ENCODE measurements around the gene USP36. TPM values are rescaled to one million over a fixed set of nuclear protein-coding genes. Genes with fewer than 3 reads are reported as not detected.

The USP36 gene
- total and polyA plus RNA-seq, 12 donors = 13.9 to 69.1 (median 45.5) TPM

- Histone ChIP-seq H3K9me3 (replicated peaks in 1 of 3) (no peaks in the 10 kb centered on the region), H3K4me1 (replicated peaks in 1 of 2) (peaks cover 16 to 58% of the 10 kb centered on the region in 2 donors), H3K36me3 (replicated peaks in 1 of 2) (no peaks in the 10 kb centered on the region), H3K27me3 (no peaks in the 10 kb centered on the region), H3K27ac (no peak overlapping the region), H3K4me3 (no peak overlapping the region)
- intact Hi-C loops (cut with DNase I) = no loop called here
- WGBS, 4 donors = 85 to 98% (median 91%) methylated on average over 2 of the region's 2 CpGs
- TF ChIP-seq POLR2A (IDR thresholded peaks at IDR 0.05) = no peak
- no peak for TF ChIP-seq CTCF (IDR thresholded peaks at IDR 0.05)
- DNase-seq = no peak
Measured at GRCh38 chr17:78766225-78766624, 74.4 kb downstream of the USP36 start.

- H3K36me3 ChIP-seq (replicated peaks in 1 of 2) = no peaks in the 10 kb centered on the region
- TF ChIP-seq CTCF (IDR thresholded peaks at IDR 0.05) = no peak
- TF ChIP-seq POLR2A (IDR thresholded peaks at IDR 0.05) = no peak
- H3K27me3 ChIP-seq = no peaks in the 10 kb centered on the region
- 81 to 88% (median 87%) methylated on average over 1 to 3 of the region's 3 CpGs for WGBS, 4 donors
- H3K4me3 ChIP-seq = no peak overlapping the region
- intact Hi-C loops (cut with DNase I) = no loop called here
- peak overlapping the region in 1 of 5 donors; percentile 17 for H3K27ac ChIP-seq
- peaks cover 19 to 61% of the 10 kb centered on the region in 2 donors for H3K4me1 ChIP-seq (replicated peaks in 1 of 2)
- DNase-seq = no peak
- no peaks in the 10 kb centered on the region for H3K9me3 ChIP-seq (replicated peaks in 1 of 3)
Measured at GRCh38 chr17:78765821-78766220, 74.8 kb downstream of the USP36 start.

GRCh38 chr17:78764871-78765270 lies 75.7 kb downstream of the USP36 start:
- Histone ChIP-seq H3K27ac (no peak overlapping the region), H3K4me3 (no peak overlapping the region), H3K9me3 (replicated peaks in 1 of 3) (no peaks in the 10 kb centered on the region), H3K27me3 (no peaks in the 10 kb centered on the region), H3K4me1 (replicated peaks in 1 of 2) (peaks cover 19 to 67% of the 10 kb centered on the region in 2 donors), H3K36me3 (replicated peaks in 1 of 2) (no peaks in the 10 kb centered on the region)
- no peak for DNase-seq
- TF ChIP-seq POLR2A (IDR thresholded peaks at IDR 0.05) (no peak), CTCF (IDR thresholded peaks at IDR 0.05) (no peak)
- intact Hi-C loops (cut with DNase I) = no loop called here
- 90 to 95% (median 93%) methylated on average over 8 of the region's 8 CpGs for WGBS, 4 donors

- no peaks in the 10 kb centered on the region for H3K9me3 ChIP-seq (replicated peaks in 1 of 3)
- no peaks in the 10 kb centered on the region for H3K36me3 ChIP-seq (replicated peaks in 1 of 2)
- TF ChIP-seq POLR2A (IDR thresholded peaks at IDR 0.05) (no peak), CTCF (IDR thresholded peaks at IDR 0.05) (no peak)
- H3K27me3 ChIP-seq = no peaks in the 10 kb centered on the region
- intact Hi-C loops (cut with DNase I) = no loop called here
- no peak overlapping the region for H3K4me3 ChIP-seq
- whole genome bisulfite sequencing, 4 donors = 96 to 98% (median 97%) methylated on average over 3 of the region's 3 CpGs
- no peak for DNase-seq
- no peak overlapping the region for H3K27ac ChIP-seq
- H3K4me1 ChIP-seq (replicated peaks in 1 of 2) = peaks cover 19 to 80% of the 10 kb centered on the region in 2 donors
Measured at GRCh38 chr17:78763561-78763960, 77.1 kb downstream of the USP36 start.

All from adrenal gland (tissue), 12 donors.